NCI-H2171 treated with DMSO at 0.1 percent for 48 hours (cell line): ENCODE measurements around the gene ATAD3C.
"Not testable (repeated sequence)": the region's sequence is repeated elsewhere in the genome, so short reads cannot be mapped to it uniquely, and the experiment has no call there.

Source experiments
- DNase-seq: peaks from one replicate; lab custom pipeline; 2025; lab: John Stamatoyannopoulos, UW

ATAD3C gene

DNA sequence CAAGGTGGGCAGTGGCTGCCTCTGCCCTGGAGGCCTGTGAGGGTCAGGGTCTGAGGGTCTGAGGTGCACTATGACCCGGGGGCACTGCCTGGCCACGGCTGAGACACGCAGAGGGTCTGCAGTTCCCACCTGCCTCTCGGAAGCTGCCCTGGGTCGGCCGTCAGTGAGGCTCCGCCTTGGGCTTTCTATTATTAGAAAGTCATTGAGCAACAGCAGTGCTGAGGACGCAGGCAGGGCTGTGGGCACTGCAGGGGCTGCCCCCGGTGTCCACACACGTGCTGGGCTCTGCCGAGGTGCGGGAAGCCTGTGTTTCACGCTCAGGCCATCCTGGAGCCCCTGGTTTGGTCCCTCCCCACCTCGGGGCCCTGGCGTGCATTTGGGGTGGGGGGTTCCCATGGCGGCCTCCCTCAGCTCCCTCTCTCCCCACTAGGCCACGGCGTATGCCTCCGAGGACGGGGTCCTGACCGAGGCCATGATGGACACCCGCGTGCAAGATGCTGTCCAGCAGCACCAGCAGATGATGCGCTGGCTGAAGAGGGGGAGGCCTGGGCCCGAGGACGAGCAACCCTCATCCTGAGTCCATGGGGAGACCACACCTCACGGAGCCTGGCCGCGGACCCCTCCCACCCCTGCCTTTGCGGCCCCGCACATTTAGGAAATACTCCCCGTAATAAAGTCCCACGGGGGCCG, 59.4 kb downstream of the ATAD3C start:
- DNase-seq = not testable (repeated sequence)

DNA sequence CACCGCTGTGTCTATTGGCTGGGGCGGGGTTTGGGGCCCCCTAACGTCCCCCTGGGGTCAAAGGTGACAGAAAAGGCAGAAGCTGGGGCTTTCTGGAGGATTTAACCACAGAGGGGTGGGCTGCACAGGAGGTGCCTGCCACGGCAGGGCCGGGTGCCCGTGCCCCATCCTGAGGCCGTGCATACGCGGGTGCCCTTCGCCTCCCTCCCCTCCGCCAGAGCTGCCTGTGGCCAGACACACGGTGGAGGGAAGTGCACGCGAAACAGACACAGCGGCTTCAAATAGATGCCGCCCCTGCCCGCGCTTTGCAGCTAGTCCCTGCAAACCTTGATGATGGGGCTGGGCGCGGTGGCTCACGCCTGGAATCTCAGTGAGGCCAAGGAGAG, 60.0 kb downstream of the ATAD3C start:
- DNase-seq = not testable (repeated sequence)

DNA sequence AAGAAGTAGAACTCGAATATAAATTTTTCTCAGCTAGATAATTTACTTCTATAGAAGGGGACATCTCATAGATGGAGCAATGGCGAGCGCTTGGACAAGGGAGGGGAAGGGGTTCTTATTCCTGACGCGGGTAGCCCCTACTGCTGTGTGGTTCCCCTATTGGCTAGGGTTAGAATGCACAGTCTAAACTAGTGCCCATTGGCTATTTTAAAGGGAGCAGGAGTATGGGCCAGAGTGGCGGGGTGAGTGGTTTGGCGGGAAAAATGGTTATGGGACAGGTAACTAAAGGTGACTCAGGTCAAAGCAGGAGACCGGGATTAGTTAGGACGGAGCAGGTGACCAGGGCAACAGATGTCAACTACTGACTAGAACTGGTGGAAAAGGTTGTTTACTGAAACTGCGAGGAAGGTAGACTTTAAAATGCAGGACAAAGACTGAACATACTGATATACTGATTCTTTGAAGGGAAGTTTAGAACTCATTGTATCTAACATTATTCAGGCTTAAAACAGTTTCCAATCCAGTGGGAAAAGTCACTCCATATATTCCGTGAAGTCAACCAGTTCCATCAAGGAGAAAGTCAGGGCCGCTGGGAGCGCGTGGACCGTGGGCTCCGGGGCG, 61.5 kb downstream of the ATAD3C start:
- DNase-seq = peak; percentile 39

DNA sequence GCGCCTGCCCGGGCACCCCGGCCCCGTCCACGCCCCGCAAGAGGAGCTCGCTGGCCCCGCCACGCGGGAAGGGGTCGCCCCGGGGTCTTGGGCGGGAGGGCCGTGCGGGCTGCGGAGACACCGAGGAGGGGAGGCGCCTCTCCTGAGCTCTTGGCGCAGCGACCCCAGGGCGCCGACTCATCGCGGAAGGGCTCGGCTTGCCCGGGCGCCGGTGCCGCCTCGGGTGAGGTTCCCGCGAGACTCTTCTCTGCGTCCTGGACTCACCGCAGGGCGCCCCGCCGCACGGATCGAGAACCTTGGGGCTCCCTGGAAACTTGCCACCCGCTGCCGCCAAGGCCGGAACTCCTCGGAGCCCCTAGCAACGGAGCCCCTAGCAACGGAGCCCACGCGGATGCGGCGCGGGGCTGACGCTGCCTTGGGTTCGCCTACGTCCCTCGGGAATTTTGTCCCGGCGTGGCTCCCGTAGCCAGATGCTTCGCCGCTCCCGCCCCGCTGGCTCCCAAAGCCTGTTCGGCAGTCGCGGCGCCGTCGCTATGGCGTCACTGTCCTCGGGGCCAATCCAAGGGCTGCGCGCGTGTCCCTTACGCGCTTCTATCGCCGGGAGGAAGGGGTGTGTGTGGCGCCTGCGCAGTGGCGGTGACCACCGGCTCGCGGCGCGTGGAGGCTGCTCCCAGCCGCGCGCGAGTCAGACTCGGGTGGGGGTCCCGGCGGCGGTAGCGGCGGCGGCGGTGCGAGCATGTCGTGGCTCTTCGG, 62.2 kb downstream of the ATAD3C start, which contains the start of gene ATAD3A:
Gene ATAD3A, plus strand, starts transcription at position 630 of the 753 bp plus-strand sequence. Its CDS starts 107 bp downstream, at position 737.
- peak; percentile 98 for DNase-seq

DNA sequence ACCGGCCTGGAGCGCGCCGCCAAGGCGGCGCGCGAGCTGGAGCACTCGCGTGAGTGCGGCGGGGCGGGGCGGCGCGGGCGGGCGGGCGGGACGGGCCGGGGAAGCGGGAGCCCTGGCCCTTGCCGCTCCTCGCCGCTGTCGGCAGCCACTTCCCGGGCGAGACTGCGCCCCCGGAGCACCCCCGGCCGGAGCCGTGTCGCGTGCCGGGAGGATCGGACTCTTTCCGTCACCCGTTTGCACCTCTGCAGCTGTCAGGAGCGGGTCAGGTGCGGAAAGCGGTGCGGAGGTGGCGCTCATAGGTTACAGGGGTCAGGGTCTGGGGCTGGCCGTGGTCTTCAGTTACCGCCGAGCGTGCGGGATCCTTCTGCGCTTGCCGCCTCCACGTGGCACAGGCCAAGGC, 62.9 kb downstream of the ATAD3C start:
- not testable (repeated sequence) for DNase-seq

DNA sequence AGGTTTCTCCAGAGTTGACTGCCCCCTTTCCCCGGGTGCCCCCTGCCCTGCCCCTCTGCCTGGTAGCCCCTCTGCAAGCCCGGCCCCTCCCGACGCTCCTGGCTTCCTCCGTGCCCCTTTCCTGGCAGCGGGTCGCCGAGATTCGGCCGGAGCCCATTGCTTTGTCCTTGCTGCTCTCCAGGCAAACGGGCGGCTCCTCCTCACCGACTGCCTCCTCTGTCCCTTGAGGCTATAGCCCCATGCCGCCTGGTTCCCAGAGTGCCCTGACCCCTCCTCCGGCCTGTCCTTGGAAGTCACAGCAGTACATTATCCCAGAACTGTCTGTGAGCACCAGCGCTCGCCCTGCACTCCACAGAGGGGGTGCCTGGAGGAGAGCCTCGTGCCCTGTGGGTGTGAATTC, 64.2 kb downstream of the ATAD3C start:
- not testable (repeated sequence) for DNase-seq

DNA sequence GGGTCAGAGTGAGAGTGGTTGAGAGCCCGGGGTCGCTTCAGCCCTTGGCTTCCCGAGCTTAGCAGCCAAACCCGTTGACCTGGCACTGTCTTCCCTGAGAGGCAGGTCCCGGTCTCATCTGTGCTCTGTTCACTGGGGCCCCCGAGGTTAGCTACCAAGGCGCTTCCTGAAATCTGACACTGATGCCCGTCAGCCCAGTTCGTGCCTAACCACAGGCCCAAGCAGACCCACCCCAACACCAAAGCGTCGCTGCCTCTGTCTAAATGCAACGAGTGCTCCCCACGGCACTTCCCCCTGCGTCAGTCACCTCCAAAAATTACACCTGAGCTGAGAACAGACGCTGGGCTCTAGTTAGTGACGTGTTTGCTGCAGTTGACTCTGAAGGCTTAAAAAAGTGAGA, 64.9 kb downstream of the ATAD3C start:
- DNase-seq = not testable (repeated sequence)

DNA sequence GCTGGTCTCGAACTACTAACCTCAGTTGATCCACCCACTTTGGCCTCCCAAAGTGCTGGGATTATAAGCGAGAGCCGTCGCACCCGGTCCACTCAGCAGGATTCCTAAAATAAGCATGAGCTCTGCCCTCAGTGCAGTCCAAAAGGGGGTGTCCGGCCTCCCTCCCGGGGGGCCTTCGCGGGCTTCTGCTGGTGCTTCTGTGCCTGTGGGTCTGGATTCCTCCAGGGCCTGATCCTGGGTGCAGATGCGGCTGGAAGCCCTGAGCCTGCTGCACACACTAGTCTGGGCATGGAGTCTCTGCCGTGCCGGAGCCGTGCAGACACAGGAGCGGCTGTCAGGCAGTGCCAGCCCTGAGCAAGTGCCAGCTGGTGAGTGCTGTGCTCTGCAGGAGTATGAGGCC, 67.4 kb downstream of the ATAD3C start:
- not testable (repeated sequence) for DNase-seq

DNA sequence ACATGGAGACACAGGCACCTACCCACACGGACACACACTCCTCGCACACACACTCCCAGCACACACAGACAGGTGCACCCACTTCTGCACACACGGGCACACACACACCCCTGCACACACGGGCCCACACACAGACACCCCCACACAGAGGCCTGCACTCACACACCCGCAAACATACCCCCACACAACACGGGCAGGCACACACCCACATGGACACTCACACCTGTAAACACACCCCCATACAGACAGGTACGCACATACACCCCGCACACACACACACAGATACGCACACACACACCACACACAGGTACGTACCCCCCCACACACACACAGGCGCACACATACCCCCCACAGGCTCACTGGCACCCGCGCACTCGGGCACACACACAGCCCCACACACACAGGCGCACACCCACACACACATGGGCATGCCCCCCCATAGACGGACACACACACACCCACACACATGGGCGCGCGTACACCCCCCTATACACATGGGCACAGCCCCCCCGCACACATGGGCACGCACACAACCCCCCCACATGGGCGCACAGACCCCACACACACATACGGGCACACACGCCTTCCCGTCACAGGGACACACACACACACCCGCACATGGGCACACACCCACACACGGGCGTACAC, 68.6 kb downstream of the ATAD3C start:
- DNase-seq = no peak

DNA sequence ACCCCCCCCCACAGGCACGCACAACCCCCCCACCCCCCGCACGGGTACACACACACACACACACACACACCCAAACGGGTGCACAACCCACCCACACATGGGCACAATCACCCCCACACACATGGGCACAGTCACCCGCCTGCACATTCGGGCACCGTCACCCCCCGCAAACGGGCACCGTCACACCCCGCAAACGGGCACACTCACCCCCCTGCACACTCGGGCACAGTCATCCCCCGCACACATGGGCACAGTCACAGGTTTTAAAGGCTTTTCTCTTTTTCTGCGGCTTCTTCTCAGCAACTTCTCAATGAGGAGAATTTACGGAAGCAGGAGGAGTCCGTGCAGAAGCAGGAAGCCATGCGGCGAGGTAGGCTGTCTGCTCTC, 69.1 kb downstream of the ATAD3C start:
- DNase-seq = not testable (repeated sequence)
